Measurements from ENCODE around the gene USP54.
"Not testable (repeated sequence)": the region's sequence is repeated elsewhere in the genome, so short reads cannot be mapped to it uniquely, and the experiment has no call there.

The USP54 gene, protein sequence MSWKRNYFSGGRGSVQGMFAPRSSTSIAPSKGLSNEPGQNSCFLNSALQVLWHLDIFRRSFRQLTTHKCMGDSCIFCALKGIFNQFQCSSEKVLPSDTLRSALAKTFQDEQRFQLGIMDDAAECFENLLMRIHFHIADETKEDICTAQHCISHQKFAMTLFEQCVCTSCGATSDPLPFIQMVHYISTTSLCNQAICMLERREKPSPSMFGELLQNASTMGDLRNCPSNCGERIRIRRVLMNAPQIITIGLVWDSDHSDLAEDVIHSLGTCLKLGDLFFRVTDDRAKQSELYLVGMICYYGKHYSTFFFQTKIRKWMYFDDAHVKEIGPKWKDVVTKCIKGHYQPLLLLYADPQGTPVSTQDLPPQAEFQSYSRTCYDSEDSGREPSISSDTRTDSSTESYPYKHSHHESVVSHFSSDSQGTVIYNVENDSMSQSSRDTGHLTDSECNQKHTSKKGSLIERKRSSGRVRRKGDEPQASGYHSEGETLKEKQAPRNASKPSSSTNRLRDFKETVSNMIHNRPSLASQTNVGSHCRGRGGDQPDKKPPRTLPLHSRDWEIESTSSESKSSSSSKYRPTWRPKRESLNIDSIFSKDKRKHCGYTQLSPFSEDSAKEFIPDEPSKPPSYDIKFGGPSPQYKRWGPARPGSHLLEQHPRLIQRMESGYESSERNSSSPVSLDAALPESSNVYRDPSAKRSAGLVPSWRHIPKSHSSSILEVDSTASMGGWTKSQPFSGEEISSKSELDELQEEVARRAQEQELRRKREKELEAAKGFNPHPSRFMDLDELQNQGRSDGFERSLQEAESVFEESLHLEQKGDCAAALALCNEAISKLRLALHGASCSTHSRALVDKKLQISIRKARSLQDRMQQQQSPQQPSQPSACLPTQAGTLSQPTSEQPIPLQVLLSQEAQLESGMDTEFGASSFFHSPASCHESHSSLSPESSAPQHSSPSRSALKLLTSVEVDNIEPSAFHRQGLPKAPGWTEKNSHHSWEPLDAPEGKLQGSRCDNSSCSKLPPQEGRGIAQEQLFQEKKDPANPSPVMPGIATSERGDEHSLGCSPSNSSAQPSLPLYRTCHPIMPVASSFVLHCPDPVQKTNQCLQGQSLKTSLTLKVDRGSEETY (N-terminal part only)

DNA sequence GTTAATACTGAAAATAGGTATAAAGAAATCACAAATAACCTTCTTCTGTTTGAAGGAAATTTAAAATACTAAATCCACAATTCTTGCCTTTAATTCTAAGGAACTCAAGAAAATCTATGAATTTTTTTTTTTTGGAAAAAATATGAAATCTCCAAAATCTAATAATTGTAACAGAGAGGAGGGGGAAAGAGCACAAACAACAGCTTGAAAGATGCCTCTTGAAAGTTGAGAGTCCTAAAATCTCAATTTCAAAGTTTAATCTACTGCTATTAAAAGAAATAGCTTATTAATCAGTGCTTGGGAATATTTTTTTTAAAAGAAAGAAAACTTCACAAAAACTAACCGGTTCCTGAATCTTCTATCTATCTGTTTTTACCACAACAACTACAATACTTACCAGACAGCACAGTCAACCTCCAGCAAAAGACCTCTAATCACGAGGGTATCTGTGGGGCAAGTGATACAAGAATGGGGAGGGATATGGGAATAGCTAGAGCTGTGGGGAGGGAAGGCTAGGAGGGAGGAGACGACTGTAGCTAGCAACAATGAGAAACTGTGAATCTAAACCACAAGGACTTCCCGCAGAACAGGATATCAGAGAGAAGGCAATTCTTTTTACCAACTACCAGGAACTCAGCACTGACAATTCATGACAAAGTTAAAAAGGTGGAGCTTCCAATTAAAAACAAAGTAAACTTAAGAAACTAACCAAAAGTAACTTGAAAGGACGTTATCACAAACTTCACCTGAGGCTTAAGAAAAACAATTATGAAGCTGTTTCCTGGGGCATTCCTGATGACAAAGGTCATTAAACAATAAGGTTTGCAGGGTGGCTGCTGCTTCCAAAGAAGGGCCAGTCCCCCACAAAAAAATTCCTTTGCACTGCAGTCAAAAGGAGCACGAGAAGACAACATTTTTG is at the start of gene USP54:
Gene USP54, minus strand, starts transcription at position 462 of the 919 bp plus-strand sequence. CDS start 15,684 bp downstream, outside the sequence.
- peak; percentile 46 for DNase-seq (ENCODE audit: low read depth)

DNA sequence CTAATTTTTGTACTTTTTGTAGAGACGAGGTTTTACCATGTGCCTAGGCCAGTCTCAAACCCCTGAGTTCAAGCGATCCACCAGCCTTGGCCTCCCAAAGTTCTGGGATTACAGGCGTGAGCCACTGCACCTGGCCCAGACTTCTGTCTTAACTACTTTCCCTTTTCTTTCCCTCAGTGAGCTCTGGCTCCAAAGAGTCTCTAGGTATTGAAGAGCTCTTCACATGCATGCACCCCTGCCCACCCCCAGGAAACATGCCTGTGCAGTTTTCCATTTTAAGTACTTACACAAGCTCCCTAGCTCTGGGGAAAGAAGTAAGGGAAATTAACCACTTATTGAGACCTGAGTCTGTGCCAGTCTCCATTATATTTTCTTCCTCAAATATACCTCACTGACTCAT is 48.1 kb upstream of the USP54 start:
- no peak for DNase-seq (ENCODE audit: low read depth)

DNA sequence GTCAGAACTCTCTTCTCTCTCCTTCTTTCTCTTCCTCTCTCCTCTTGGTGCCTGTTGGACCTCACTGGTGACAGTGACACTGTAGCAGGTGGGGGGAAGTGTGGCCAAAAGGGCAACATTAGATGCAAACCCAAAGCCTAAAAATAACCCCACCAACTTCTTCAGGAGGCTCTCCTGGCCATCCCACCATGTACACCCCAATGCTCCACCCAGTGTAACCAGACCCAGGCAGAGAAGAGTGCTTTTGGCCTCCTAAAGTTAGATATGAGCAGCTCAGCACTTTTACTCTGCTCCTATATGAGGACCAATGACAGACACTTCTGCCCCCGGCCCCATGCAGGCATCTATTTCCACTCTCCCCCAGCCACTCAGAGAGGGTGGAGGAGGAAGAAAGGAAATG is 44.6 kb upstream of the USP54 start:
- DNase-seq (ENCODE audit: low read depth) = no peak

DNA sequence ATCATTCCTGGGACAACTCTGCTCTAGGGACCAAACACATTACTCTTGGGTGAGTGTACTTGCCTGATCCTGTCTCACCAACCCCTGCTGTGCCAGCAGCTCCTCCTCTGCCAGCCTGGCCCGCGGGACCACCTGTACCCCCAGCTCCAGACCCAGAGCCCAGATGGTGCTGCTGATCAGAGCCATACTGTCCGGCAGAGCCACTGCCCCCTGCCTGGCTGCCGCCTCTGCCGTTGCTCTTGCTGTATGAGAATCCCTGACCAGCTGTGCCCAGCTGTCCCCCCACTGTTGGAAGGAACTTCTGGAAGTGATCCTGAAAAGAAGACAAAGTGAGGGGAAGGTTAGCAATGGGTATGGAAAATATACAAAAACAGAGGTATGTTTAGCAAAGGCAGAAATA is 43.3 kb upstream of the USP54 start:
- no peak for DNase-seq (ENCODE audit: low read depth)

DNA sequence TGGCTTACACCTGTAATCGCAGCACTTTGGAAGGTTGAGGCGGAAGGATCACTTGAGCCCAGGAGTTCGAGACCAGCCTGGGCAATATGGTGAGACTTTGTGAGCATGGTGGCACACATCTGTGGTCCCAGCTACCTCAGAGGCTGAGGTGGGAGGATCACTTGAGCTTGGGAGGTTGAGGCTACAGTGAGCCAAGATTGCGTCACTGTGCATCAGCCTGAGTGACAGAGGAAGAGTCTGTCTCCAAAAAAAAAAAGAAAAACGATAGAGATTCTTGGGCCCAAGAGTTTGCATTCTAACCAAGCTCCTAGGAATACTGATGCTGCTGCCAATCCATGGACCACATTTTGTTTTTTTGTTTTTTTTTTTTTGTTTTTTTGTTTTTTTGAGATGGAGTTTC is 38.0 kb upstream of the USP54 start:
- DNase-seq (ENCODE audit: low read depth) = no peak

DNA sequence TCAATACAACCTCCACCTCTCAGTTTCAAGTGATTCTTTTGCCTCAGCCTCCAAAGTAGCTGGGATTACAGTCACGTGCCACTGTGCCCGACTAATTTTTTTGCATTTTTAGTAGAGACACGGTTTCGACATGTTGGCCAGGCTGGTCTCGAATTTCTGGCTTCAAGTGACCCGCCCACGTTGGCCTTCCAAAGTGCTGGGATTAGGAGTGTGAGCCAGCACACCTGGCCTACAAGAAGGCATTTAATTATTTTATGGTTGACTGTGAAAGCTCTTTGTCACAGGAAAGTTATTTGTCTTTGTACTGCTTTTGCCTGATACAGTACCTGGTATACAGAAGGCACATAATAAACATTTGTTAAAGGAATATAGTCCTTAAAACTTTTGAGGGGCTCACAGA is 37.3 kb upstream of the USP54 start:
- no peak for DNase-seq (ENCODE audit: low read depth)

DNA sequence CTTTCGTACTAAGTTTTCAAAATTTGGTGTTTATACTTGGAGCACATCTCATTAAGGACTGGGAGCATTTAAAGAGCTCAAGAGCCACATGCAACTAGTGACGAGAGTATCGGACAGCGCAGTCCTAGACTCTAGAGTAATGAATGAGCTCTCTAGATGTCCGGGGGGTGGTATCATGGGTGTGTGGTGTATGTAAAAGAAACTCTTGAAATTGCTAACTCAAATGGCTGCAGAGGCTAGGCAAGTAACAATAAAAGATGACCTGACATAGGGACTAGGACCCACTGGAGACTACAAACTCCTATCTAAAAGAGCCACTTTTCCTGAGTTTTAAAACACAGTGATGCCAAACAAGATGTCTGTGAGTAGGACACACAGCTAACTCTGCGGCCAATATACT is 36.2 kb upstream of the USP54 start:
- DNase-seq (ENCODE audit: low read depth) = no peak

DNA sequence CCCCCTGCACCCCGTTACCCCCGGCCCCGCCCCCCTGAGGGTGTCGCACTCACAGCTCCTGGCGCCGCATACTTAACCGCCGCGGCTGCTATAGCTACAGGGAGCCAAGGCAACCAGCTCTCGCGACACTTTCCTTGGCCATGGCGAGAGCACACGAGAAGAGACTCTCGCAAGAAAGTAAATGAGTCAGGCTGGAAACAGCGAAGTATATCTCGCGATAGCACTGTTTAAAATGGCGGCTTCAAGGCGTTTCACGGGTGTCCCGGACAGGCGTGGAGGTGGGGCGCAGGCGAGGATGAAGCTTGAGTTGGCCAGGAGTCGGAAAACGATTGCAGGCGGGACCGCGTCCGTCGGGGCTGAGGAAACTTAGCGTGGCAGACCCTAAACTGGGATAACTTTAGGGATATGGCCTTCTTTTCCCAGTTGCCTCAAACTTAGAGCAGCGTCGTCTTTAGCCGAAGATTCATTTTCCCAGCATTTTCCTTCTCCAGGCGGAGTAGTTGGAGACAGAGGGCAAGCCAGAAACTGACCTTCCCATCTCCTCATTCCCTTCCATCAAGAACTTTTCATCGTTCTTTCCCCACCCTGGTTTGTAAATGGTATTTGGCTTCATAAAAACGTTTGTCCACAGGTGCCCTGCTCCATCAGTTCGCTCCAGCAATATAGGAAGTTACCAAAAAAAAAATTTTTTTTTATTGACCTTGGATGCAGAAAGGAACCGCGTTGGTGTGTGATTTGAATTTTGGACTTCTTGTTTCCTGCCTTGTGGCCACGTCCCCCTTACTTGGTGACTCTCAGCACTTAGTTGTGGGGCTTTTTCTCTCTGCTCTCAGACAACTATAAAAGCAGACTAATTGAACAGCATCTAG is 35.0 kb upstream of the USP54 start:
- peak; percentile 97 for DNase-seq (ENCODE audit: low read depth)

DNA sequence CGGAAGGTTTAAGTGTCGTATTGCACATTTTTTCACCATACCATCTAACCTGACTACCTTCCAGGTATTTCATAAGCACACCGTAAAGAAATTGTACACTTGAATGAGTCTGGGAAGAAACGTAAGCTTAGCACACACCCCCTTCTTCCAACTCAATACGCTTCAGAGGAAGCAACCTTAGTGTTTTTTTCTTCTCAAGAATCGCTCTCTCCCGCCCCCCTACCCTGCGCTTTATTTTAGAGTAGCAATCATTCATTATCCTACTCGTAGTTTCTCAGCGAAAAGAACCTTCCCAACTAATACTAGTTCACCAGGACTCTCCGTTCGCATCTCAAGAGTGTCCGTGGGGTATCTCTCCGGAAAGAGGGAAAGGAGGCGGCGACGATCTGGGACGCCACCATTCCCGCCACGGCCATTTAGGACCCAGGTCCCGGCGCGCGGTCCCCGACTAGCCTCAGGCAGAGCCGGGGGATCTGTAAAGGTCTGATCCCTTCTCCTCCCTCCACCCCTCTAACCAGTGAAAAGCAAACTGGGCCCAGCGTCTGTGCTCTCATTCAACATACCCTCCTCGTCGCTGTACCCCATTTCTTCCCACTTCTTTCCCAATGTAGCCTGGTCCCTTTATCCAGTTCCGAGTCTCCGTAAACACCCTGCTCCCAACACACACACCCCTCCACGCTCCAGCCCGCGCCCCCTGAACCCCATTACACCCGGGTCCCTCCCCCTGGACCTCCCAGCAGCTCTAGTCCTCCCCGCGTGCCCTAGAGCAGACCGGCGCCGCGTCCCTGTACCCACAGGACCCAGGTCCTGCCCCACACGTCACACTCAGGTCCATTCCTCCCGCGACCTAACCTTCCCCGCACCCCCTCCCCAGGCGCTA is 34.1 kb upstream of the USP54 start:
- no peak for DNase-seq (ENCODE audit: low read depth)

DNA sequence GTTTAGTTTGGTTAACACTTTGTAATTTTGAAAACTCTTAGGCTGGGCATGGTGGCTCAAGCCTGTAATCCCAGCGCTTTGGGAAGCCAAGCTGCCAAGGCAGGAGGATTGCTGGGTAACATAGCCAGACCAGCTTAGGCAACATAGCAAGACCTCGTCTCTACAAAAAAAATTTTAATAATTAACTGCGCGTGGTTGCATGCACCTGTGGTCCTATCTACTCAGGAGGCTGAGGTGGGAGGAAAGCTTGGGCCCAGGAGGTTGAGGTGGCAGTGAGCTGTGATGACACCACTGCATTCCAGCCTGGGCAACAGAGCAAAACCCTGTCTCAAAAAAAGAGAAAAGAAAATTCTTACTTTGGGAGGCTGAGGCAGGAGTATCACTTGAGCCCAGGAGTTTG is 31.9 kb upstream of the USP54 start:
- DNase-seq (ENCODE audit: low read depth) = no peak

DNA sequence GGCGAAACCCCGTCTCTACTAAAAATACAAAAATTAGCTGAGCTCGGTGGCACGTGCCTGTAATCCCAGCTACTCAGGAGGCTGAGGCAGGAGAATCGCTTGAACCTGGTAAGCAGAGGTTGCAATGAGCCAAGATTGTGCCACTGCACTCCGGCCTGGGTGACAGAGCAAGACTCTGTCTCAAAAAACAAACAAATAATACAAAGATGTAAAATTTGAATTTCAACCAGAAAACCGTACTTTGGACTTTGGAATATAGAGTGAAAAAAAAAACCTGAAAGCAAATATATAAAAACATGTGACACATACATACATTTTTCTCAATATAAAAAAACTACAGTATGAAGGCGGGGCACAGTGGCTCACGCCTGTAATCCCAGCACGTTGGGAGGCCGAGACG is 29.8 kb upstream of the USP54 start:
- DNase-seq (ENCODE audit: low read depth) = not testable (repeated sequence)

DNA sequence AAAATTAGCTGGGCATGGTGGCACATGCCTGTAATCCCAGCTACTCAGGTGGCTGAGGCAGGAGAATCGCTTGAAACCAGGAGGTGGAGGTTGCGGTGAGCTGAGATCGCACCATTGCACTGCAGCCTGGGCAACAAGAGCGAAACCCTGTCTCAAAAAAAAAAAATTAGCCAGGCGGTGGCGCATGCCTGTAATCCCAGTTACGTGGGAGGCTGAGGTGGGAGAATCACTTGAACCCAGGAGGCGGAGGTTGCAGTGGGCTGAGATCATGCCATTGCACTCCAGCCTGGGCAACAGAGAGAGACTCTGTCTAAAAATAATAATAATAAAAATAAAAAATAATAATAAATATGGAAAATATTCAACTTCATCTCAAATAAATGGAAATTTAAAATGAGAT is 26.0 kb upstream of the USP54 start:
- not testable (repeated sequence) for DNase-seq (ENCODE audit: low read depth)

DNA sequence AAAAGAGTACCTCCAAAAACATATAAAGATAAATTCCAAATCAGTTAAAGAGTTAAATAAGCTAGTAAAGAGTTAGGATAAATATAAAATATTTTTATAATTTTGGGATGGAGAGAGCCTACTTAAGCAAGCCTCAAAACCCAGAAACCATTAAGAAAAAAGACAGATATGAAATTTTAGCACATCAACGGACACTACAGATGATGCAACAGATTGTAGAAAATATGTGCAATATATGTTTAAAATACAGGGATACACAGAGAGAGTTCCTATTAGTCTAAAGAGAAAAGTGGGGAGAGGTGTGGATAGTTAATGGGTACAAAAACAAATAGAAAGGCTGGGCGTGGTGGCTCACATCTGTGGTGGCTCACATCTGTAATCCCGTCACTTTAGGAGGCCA is 23.6 kb upstream of the USP54 start:
- no peak for DNase-seq (ENCODE audit: low read depth)

DNA sequence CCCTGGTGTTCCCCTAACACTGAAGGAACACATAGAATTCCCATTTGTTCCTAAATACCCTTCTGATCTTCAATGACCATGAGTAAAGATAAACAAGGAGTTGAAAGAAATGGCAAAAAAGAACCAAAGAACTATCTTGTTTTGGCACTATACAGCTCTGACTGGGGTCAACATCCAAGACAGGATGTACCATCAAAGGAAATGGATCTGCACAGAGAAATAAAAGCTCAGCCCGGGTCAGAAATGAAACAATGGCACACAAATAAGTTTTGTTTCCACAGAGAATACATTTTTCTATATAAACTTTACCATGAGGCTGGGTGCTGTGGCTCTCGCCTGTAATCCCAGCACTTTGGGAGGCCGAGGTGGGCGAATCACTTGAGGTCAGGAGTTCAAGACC is 18.0 kb upstream of the USP54 start:
- no peak for DNase-seq (ENCODE audit: low read depth)

DNA sequence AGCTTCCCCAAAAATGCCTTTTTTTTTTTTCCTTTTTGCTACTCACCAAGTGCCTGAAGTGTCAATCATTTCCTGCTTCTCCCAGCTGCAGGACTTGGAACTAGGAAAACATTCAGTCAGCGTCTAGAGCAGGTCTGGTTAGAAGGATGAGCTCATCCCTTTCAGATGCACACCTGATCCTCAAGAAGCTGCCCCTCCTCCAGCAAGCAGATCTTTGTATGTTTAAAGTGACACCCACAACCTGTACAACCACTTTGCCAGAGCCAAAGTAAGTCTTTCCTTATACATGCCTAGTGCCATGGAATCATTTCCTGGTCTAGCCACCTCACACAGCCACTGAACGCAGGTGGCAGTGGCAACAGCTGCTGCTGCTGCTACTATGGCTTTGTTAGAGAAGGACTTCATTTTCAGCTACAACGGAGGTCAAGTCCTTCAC is 10.4 kb upstream of the USP54 start:
- DNase-seq (ENCODE audit: low read depth) = no peak

DNA sequence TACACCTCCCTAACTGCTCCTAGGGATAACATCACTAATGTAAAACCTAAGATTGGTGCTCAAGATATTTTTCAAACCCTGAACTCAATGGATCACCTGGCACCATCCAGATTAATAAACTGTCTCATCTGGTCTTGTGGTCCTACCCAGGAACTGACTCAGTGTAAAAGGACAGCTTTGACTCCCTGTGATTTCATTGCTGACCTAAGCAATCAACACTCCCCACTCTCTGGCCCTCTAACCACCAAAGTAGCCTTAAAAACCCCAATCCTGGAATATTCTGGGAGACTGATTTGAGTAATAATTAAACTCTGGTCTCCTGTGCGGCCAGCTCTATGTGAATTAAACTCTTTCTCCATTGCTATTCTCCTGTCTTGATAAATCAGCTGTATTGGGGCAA is 6.2 kb upstream of the USP54 start:
- no peak for DNase-seq (ENCODE audit: low read depth)

DNA sequence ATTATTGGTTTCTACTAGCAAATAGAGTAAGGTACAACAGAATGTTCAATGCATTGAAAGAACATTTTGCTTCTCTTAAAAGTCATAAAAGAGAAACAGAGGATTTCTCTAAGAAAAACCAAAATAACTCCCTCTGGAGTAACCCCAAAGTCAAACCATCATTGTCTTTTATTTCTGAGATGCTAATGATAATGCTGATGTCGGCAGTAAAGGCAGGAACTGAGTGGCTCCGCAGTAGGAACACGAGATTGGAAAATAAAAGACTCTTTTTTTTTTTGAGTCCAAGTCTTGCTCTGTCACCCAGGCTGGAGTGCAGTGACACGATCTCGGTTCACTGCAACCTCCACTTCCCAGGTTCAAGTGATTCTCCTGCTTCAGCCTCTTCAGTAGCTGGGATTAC is 2.7 kb upstream of the USP54 start:
- DNase-seq (ENCODE audit: low read depth) = no peak

DNA sequence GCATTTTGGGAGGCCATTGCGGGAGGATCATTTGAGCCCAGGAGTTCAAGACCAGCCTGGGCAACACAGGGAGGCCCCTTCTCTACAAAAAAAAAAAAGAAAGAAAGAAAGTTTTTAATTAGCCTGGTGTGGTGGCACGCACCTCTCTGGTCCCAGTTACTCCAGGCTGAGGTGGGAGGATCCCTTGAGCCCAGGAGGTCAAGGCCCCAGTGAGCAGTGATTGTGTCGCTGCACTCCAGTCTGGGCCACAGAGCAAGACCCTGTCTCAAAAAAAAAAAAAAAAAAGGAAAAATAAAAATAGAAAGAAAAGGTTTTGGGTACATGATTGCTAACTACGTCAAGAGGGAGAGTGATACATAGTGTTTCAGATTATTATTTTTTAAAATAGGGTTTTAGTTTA is 2.0 kb upstream of the USP54 start:
- DNase-seq (ENCODE audit: low read depth) = no peak

DNA sequence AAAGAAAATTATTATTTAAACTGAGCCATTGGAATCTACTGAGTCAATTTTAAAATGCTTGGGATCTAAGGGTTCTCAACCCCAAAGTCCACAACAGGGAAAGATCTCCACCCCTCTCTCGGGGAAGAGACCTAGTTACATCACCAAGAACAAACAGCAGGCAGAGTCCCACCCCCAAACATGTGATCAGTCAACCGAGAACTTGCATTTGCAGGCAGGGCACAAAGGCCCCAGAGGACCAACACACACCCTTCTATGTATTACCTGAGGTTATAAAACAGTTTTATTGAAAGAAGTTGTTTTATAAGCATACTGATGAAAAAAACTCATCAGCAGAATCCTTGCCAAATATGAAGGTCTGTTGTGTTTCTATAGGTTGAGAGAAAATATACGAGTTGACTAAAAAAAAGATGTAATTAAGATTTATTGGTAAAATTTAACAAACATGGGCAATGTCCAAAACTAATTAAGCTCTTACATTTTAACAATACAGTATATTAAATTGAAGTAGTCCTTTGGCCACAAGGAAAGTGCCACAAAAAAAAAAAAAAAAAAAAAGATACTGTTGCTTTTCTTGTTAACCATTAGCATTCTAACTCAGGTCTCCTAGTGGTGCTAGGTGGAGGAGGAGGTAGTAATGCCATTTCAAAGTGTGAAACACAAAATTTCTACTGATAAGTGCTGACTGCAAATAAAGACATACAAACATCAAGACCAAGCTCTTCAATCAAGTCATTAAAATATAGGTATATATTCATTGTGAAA is 975 bp upstream of the USP54 start:
- DNase-seq (ENCODE audit: low read depth) = peak; percentile 15
